Stimulated activated CD4-positive, alpha-beta T cell treated with anti-CD3 and anti-CD28 coated beads, Interleukin-1b, Interleukin-23, amount 100 ng/mL, for 1 hour (primary cell): Measurements from ENCODE around the gene MISFA.
"Not testable (repeated sequence)": the region's sequence is repeated elsewhere in the genome, so short reads cannot be mapped to it uniquely, and the experiment has no call there.

Source experiments
- DNase-seq, 2 donors: peaks; one replicate each; pipeline ENCODE4 v3.0.0-alpha.2; 2020; ENCODE audit warnings: low read depth in 2 of 2

Gene MISFA

GRCh38 chr11:18617688-18618341, 18.2 kb downstream of the MISFA start:
- DNase-seq, result no peak

GRCh38 chr11:18618342-18619025, 18.9 kb downstream of the MISFA start:
- no peak for DNase-seq

GRCh38 chr11:18623707-18624106, 24.1 kb downstream of the MISFA start:
- DNase-seq, result no peak

GRCh38 chr11:18624161-18624560, 24.6 kb downstream of the MISFA start:
- no peak for DNase-seq

GRCh38 chr11:18632841-18633240, 33.3 kb downstream of the MISFA start:
- DNase-seq, result no peak

GRCh38 chr11:18633256-18634139, 33.9 kb downstream of the MISFA start:
- DNase-seq, result no peak

GRCh38 chr11:18634140-18635032, 34.8 kb downstream of the MISFA start, which contains the start of gene SPTY2D1:
Gene SPTY2D1, minus strand, starts transcription at chr11:18634342. Its CDS starts 85 bp downstream, at chr11:18634257.
- DNase-seq, result peak; percentile 81 to 90

GRCh38 chr11:18641677-18642076, 42.1 kb downstream of the MISFA start:
- no peak for DNase-seq

- not testable (repeated sequence) for DNase-seq
Measured at GRCh38 chr11:18643034-18643433, 43.4 kb downstream of the MISFA start.

GRCh38 chr11:18650353-18650752, 50.8 kb downstream of the MISFA start:
- DNase-seq, result no peak

GRCh38 chr11:18650859-18651557, 51.4 kb downstream of the MISFA start:
- peak in 1 of 2 donors; percentile 7 for DNase-seq
